Transverse colon (tissue), 4 donors: ENCODE measurements around the gene WASHC3. TPM values are rescaled to one million over a fixed set of nuclear protein-coding genes. Genes with fewer than 3 reads are reported as not detected.
A peak's percentile ranks its signal among the peaks of the same experiment; 100 is the strongest.

Experiments
- DNase-seq: peaks from one replicate; pipeline ENCODE4 v3.0.0-alpha.2; 2019
- H3K27ac ChIP-seq, 4 donors: fragments of 200-600 bp; sonication (generic); 2 replicates each; pipeline ENCODE4 v1.5.1; 2016 to 2018; ENCODE audit warnings: inconsistent platforms in 4 of 4
- H3K27me3 ChIP-seq: fragments of 200-600 bp; sonication (generic); 2 replicates; pipeline ENCODE4 v1.5.1; 2017; ENCODE audit warnings: inconsistent platforms
- H3K36me3 ChIP-seq, 4 donors: fragments of 200-600 bp; sonication (generic); 2 replicates each; pipeline ENCODE4 v1.5.1; 2017 to 2019; ENCODE audit warnings: inconsistent platforms in 4 of 4
- H3K4me1 ChIP-seq, 4 donors: fragments of 200-600 bp; sonication (generic); 2 replicates each; pipeline ENCODE4 v1.5.1; 2017 to 2020; ENCODE audit warnings: inconsistent platforms in 4 of 4
- H3K4me3 ChIP-seq, 4 donors: fragments of 200-600 bp; sonication (generic); 1 replicate in 1 of 4; 2 replicates in 3 of 4; pipeline versions ENCODE4 v1.5.1 to v1.6.1; 2017 to 2019; ENCODE audit warnings: inconsistent platforms in 4 of 4
- H3K9me3 ChIP-seq, 2 donors: fragments of 200-600 bp; sonication (generic); 2 replicates each; pipeline ENCODE4 v1.5.1; 2017 to 2019; ENCODE audit warnings: inconsistent platforms in 2 of 2
- EP300 ChIP-seq: sonication (generic); formaldehyde crosslinking; IDR thresholded peaks from one replicate; pipeline ENCODE4 v1.6.1; 2017; ENCODE audit warnings: antibody characterized with exemption, low read depth
- POLR2A ChIP-seq: fragments of 450-650 bp; IDR thresholded peaks from one replicate; pipeline ENCODE4 v1.6.1; 2016; ENCODE audit warnings: antibody characterized with exemption, mild to moderate bottlenecking, moderate library complexity
- POLR2AphosphoS5 ChIP-seq, 3 donors: sonication (generic); formaldehyde crosslinking; IDR thresholded peaks; one replicate each; pipeline ENCODE4 v1.6.1; 2016; ENCODE audit warnings: antibody characterized with exemption in 3 of 3
- WGBS, 2 donors: methylation state at CpG; one replicate each; pipeline ENCODE4 v1.1.5; 2018; ENCODE audit warnings: low coverage in 1 of 2; 5-methylcytosine and 5-hydroxymethylcytosine counted together
- in situ Hi-C, 4 donors: fragments of 200-750 bp; cut with MboI; loops; one replicate each; pipeline versions ENCODE4 v1.15.0 to v1.15.1; 2017; ENCODE audit warnings: low sequenced_read_pairs in 3 of 4, low pct_ligation_motif_present in 1 of 4, low pct_unique_long_range_greater_than_20kb in 1 of 4
- intact Hi-C: fragments of 100-400 bp; cut with DNase I; formaldehyde crosslinking; loops from one replicate; pipeline ENCODE4 v1.15.1; 2023; ENCODE audit warnings: low total_unique reads
- total RNA-seq, 4 donors: library from RNA; depleted of rRNA; stranded (reverse); fragments of >200 nt; gene quantifications; one replicate each; pipeline ENCODE4 v1.1.0, GENCODE V29; 2016
- TF ChIP-seq, protein P1 (sequence below), 5 experiments: fragments of 200-600 bp in 3 of 5; fragments of 450-650 bp in 2 of 5; sonication (generic) in 3 of 5; IDR thresholded peaks; 1 replicate in 2 of 5; 2 replicates in 3 of 5; pipeline ENCODE4 v1.5.1; 2016 to 2017; ENCODE audit warnings: antibody characterized with exemption in 5 of 5, inconsistent platforms in 3 of 5, mild to moderate bottlenecking in 2 of 5, moderate library complexity in 1 of 5

Gene WASHC3
- total RNA-seq, 4 donors from 2014 or later: 18.7 to 78.6 (median 52.3) TPM

DNA sequence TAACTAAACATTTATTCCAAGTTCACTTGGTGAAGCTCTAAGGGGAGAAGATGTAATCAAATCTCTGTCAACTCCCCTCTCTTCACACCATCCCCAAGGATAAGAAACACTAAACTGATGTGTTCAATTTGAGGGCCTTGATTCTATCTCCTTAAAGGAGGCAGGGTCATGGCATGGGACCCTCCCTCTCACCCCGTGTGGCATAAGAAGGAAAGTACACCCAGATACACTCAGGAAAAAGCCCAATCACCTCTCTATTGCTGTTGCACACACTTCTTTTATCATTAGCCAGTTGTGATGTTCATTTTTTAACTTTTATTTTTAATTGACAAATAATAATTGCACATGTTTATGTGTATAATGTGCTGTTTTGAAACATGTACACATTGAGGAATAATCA lies 35.1 kb downstream of the WASHC3 start:
- no peak for TF ChIP-seq EP300
- no peak for TF ChIP-seq POLR2AphosphoS5 (IDR thresholded peaks at IDR 0.05)
- TF ChIP-seq POLR2A: no peak
- TF ChIP-seq, protein P1, sequence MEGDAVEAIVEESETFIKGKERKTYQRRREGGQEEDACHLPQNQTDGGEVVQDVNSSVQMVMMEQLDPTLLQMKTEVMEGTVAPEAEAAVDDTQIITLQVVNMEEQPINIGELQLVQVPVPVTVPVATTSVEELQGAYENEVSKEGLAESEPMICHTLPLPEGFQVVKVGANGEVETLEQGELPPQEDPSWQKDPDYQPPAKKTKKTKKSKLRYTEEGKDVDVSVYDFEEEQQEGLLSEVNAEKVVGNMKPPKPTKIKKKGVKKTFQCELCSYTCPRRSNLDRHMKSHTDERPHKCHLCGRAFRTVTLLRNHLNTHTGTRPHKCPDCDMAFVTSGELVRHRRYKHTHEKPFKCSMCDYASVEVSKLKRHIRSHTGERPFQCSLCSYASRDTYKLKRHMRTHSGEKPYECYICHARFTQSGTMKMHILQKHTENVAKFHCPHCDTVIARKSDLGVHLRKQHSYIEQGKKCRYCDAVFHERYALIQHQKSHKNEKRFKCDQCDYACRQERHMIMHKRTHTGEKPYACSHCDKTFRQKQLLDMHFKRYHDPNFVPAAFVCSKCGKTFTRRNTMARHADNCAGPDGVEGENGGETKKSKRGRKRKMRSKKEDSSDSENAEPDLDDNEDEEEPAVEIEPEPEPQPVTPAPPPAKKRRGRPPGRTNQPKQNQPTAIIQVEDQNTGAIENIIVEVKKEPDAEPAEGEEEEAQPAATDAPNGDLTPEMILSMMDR (IDR thresholded peaks at IDR 0.05): no peak
- Histone ChIP-seq H3K27ac (no peak overlapping the region), H3K9me3 (no peaks in the 10 kb centered on the region), H3K27me3 (no peaks in the 10 kb centered on the region), H3K4me1 (peaks cover 3 to 23% (median 7%) of the 10 kb centered on the region in 4 donors), H3K36me3 (peaks cover 0 to 4% (median 0%) of the 10 kb centered on the region in 4 donors), H3K4me3 (no peak overlapping the region)
- in situ Hi-C loops (no loop called here), intact Hi-C loops (no loop called here)
- WGBS, 2 donors: 59% methylated on average over 1 of the region's 1 CpG; no CpG with 5 or more reads in 1 of the 2 donors
- DNase-seq: no peak

- no peak for DNase-seq
- no peak overlapping the region for H3K4me3 ChIP-seq
- peaks cover 0 to 4% (median 0%) of the 10 kb centered on the region in 4 donors for H3K36me3 ChIP-seq
- no peak for TF ChIP-seq EP300
- TF ChIP-seq POLR2A: no peak
- no peak for TF ChIP-seq POLR2AphosphoS5 (IDR thresholded peaks at IDR 0.05)
- TF ChIP-seq, protein P1 (IDR thresholded peaks at IDR 0.05): no peak
- H3K4me1 ChIP-seq: peaks cover 4 to 37% (median 11%) of the 10 kb centered on the region in 4 donors
- 63 to 66% methylated on average over 2 of the region's 2 CpGs for WGBS, 2 donors
- no peaks in the 10 kb centered on the region for H3K27me3 ChIP-seq
- peak overlapping the region in 3 of 4 donors; percentile 4 to 64 (median 4) for H3K27ac ChIP-seq
- intact Hi-C loops: no loop called here
- in situ Hi-C loops: no loop called here
- H3K9me3 ChIP-seq: no peaks in the 10 kb centered on the region
Measured at GRCh38 chr12:102024765-102025164, 37.0 kb downstream of the WASHC3 start.

DNA sequence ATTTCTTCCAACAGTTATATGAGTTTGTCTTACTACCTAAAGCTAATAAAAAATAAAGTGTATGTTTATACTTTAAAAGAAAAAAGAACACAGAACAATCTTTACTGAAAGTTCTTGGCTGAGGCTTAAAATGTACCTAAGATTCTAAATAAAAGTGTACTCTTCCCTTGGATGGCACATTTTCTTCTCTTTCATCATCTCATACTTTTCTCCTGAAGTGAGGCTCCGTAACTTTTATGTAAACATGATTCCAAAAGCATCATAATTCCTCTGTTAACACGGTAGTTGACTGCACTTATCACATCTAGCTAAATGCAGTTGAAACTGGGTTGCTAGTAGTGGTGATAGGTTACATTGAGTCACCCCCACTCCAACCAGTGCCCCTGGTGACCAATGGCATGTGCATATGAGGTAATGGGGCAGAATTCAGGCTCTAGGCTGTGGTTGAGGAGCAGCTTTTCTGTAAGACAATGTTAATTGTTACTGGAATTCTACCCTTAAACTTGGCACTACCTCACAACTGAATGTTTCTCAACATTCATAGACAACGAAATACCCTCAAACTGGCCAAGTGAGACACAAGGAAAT lies 38.4 kb downstream of the WASHC3 start:
- H3K27ac ChIP-seq: peak overlapping the region; percentile 4 to 64 (median 24)
- H3K27me3 ChIP-seq: no peaks in the 10 kb centered on the region
- peaks cover 0 to 4% (median 0%) of the 10 kb centered on the region in 4 donors for H3K36me3 ChIP-seq
- in situ Hi-C loops (no loop called here), intact Hi-C loops (no loop called here)
- WGBS, 2 donors: 60 to 82% methylated on average over 1 to 3 of the region's 3 CpGs
- H3K9me3 ChIP-seq: no peaks in the 10 kb centered on the region
- no peak for DNase-seq
- TF ChIP-seq, protein P1 (IDR thresholded peaks at IDR 0.05): no peak
- peak in 1 of 3 donors; percentile 12 for TF ChIP-seq POLR2AphosphoS5 (IDR thresholded peaks at IDR 0.05)
- H3K4me3 ChIP-seq: no peak overlapping the region
- H3K4me1 ChIP-seq: peaks cover 4 to 38% (median 11%) of the 10 kb centered on the region in 4 donors

DNA sequence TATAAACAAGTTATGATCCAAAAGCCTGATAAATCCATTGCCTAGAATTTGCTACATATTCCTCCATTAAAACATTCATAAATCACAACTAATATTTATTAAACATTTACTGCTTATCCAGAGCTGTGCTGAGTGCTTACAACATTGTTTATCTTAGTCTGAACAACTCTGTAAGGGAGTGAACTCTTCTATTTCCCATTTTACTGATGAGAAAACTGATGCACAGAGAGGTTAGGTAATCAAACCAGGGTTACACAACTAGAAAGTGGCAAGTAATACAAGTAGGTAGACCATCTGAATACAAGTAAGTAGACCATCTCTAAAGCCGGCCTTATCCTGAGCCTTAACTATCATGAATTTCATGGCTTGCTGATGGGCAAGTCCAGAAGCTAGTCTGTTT lies 39.5 kb downstream of the WASHC3 start:
- Histone ChIP-seq H3K27me3 (no peaks in the 10 kb centered on the region), H3K4me1 (peaks cover 4 to 38% (median 11%) of the 10 kb centered on the region in 4 donors), H3K36me3 (peaks cover 0 to 11% (median 0%) of the 10 kb centered on the region in 4 donors), H3K27ac (peak overlapping the region in 3 of 4 donors; percentile 4 to 11 (median 4)), H3K4me3 (no peak overlapping the region), H3K9me3 (no peaks in the 10 kb centered on the region)
- WGBS, 2 donors: 94 to 100% methylated on average over 1 of the region's 1 CpG
- TF ChIP-seq POLR2AphosphoS5 (IDR thresholded peaks at IDR 0.05) (no peak), EP300 (no peak), POLR2A (no peak)
- TF ChIP-seq, protein P1 (IDR thresholded peaks at IDR 0.05): no peak
- DNase-seq: no peak
- in situ Hi-C loops (no loop called here), intact Hi-C loops (no loop called here)
